ENCODE data around the gene MAFB. TPM values are rescaled to one million over a fixed set of nuclear protein-coding genes. Genes with fewer than 3 reads are reported as not detected.

The MAFB gene
- total RNA-seq, 1 donor from 2014 or later = 1.9 TPM

DNA sequence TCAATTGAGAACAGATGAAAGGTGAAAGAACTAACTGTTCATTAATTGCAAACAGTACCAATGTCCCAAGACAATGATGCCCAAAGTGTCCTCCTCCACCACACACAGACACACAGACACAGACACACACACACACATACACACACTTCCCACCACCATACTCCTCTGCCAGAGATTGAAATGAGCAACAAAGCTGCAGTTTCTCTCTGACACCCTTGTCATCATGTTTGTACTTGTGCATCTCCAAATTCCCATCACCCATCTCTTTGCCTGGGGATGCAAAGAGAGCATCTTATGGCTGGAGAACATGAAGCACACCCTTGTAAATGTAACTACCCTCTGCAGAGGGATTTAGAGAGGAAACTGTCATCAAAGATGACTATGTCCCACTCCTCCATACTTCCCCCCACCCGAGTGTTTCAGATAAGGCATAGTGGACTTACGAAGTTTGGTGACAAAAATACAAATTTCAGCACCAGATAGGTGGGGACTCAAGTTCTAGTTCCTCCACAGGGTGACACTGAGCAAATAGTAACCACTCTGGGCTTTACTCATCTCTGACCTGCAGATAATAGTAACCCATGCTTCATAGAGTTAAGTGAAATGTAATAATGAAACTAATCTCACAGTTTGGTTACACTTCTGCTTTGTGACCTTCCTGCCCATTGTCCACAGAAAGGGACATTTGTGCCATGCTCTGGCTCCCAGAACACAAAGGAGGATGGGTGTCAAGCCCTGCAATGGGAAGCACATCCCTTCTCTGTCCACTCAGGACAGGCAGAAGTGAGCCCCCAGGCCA is 8.7 kb downstream of the MAFB start:
- H3K4me3 Mint-ChIP-seq = no peak overlapping the region
- TF ChIP-seq, protein P1, sequence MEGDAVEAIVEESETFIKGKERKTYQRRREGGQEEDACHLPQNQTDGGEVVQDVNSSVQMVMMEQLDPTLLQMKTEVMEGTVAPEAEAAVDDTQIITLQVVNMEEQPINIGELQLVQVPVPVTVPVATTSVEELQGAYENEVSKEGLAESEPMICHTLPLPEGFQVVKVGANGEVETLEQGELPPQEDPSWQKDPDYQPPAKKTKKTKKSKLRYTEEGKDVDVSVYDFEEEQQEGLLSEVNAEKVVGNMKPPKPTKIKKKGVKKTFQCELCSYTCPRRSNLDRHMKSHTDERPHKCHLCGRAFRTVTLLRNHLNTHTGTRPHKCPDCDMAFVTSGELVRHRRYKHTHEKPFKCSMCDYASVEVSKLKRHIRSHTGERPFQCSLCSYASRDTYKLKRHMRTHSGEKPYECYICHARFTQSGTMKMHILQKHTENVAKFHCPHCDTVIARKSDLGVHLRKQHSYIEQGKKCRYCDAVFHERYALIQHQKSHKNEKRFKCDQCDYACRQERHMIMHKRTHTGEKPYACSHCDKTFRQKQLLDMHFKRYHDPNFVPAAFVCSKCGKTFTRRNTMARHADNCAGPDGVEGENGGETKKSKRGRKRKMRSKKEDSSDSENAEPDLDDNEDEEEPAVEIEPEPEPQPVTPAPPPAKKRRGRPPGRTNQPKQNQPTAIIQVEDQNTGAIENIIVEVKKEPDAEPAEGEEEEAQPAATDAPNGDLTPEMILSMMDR (conservative IDR thresholded peaks at IDR 0.05) = no peak
- DNase-seq (ENCODE audit: low read depth, low spot score) = no peak
- peaks cover 5% of the 10 kb centered on the region for H3K4me1 Mint-ChIP-seq
- H3K27me3 Mint-ChIP-seq (ENCODE audit: low read depth) = peaks cover 100% of the 10 kb centered on the region
- H3K9me3 Mint-ChIP-seq = no peaks in the 10 kb centered on the region
- no peaks in the 10 kb centered on the region for H3K36me3 Mint-ChIP-seq (ENCODE audit: low read depth)
- H3K27ac Mint-ChIP-seq (ENCODE audit: unreplicated experiment) = no peak overlapping the region

DNA sequence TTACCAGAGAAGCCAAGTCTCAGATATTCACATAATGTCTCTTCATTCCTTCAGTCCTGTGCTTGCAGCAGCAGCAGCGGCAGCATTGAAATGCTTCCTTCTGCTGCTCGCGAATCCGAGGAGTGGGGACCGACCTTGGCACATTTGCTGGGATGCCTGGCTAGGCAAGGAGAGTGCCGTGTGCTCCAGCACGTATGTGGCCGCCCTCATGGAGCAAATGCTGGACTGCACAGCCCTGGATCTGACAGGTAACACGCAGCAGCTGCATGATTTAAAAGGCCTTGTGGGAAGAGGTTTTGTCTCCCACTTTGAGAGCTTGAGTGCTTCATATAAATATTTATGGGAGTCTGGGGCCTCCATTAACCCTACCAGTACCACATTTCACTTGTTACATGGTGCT is 9.9 kb downstream of the MAFB start:
- Mint-ChIP-seq H3K4me1 (peaks cover 5% of the 10 kb centered on the region), H3K27me3 (ENCODE audit: low read depth) (peaks cover 99% of the 10 kb centered on the region), H3K27ac (ENCODE audit: unreplicated experiment) (no peak overlapping the region), H3K36me3 (ENCODE audit: low read depth) (no peaks in the 10 kb centered on the region), H3K4me3 (no peak overlapping the region), H3K9me3 (no peaks in the 10 kb centered on the region)
- TF ChIP-seq, protein P1 (conservative IDR thresholded peaks at IDR 0.05) = no peak
- no peak for DNase-seq (ENCODE audit: low read depth, low spot score)

DNA sequence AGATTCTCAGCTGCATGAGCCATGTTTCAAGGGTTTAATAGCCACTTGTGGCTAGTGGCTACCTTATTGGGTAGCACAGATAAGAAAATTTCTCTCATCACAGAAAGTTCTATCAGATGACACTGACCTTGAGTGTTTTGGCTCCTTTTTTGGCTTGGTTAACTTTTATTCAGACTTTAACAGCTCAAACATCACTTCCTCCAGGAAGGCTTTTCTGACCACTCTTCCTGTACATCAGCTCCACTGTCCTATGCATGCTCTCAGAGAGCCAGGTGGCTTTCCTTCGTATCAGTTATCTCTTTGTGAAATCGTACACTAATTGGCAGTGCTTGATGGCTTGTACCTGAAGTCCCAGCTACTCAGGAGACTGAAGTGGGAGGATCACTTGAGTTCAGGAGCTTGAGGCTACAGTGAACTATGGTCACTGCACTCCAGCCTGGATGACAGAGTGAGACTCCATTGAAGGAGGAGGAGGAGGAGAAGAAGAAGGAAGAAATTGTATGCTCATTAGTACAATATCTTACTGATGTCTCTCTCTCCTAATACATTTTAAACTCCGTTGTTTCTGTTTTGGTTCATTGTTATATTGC is 10.7 kb downstream of the MAFB start:
- Mint-ChIP-seq H3K27ac (ENCODE audit: unreplicated experiment) (no peak overlapping the region), H3K9me3 (no peaks in the 10 kb centered on the region), H3K4me1 (peaks cover 3% of the 10 kb centered on the region), H3K36me3 (ENCODE audit: low read depth) (no peaks in the 10 kb centered on the region), H3K27me3 (ENCODE audit: low read depth) (peaks cover 99% of the 10 kb centered on the region), H3K4me3 (no peak overlapping the region)
- TF ChIP-seq, protein P1 (conservative IDR thresholded peaks at IDR 0.05) = no peak
- no peak for DNase-seq (ENCODE audit: low read depth, low spot score)

DNA sequence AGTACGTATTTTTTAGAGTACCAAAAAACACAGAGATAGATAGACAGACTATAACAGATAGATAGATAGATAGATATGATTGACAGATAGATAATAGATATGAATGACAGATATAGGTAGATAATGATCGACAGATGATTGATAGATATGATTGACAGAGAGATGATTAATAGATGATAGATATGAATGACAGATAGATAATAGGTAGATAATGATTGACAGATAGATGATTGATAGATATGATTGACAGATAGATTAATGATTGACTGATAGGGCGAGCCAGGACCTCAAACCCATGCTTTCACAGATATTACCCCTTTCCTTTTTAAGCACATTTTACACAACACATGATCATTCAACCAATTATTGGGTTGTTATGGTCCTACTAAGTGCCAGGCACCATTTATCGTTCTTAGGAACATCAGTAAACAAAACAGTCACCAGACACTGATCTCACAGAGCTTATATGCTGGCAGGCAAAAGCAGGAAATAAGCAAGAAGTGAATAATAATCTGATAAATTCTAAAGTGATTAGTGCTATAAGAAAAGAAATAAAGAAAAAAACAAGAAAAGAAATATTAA is 11.6 kb downstream of the MAFB start:
- no peak overlapping the region for H3K27ac Mint-ChIP-seq (ENCODE audit: unreplicated experiment)
- DNase-seq (ENCODE audit: low read depth, low spot score) = no peak
- peaks cover 99% of the 10 kb centered on the region for H3K27me3 Mint-ChIP-seq (ENCODE audit: low read depth)
- no peaks in the 10 kb centered on the region for H3K36me3 Mint-ChIP-seq (ENCODE audit: low read depth)
- H3K9me3 Mint-ChIP-seq = no peaks in the 10 kb centered on the region
- no peaks in the 10 kb centered on the region for H3K4me1 Mint-ChIP-seq
- TF ChIP-seq, protein P1 (conservative IDR thresholded peaks at IDR 0.05) = no peak
- H3K4me3 Mint-ChIP-seq = no peak overlapping the region

DNA sequence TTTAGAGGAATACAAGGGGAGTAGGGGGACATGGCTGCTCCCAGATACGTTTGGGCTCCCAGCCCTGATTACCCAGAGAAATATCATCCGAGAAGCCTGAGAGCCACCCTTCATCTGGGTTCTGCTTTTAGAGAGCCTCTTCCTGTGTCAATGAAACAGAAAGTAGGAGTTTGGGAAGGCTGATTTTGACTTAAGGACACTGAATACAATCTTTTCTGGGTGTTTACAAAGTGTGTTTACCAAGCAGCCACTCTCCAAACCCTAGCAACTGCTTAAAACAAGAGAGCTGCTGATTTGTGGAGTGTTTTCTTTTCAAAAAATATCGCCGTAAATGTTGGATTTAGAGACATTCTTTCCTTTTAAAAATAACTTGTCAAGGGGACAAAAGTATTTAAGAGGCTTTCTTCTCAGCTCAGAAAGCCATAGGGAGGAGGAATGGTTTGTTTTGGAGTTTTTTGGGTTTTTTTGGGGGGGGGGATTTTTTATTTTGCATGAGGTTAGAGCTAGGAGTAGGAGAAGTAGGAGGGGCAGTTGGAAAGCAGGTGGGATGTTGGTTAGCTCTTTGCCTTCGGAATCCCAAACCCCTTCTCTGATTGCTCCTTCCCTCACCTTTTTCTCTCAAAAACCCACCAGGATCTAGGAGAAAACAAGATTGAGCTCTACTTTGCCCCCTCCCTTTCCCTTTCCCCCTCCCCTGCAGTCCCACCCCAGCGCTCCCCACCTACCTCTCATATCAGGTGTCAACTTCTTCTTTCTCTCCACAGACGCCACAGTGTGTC is 12.4 kb downstream of the MAFB start:
- Mint-ChIP-seq H3K36me3 (ENCODE audit: low read depth) (no peaks in the 10 kb centered on the region), H3K4me3 (no peak overlapping the region), H3K27ac (ENCODE audit: unreplicated experiment) (no peak overlapping the region), H3K27me3 (ENCODE audit: low read depth) (peaks cover 95% of the 10 kb centered on the region), H3K4me1 (no peaks in the 10 kb centered on the region), H3K9me3 (no peaks in the 10 kb centered on the region)
- TF ChIP-seq, protein P1 (conservative IDR thresholded peaks at IDR 0.05) = no peak
- no peak for DNase-seq (ENCODE audit: low read depth, low spot score)
